Dedifferentiated amniotic fluid mesenchymal stem cell (primary cell): ENCODE data around the gene SIL1.

Experiments used
- DNase-seq: peaks from one replicate; pipeline ENCODE4 v3.0.0-alpha.2; 2016; ENCODE audit errors: extremely low spot score

The SIL1 gene

DNA sequence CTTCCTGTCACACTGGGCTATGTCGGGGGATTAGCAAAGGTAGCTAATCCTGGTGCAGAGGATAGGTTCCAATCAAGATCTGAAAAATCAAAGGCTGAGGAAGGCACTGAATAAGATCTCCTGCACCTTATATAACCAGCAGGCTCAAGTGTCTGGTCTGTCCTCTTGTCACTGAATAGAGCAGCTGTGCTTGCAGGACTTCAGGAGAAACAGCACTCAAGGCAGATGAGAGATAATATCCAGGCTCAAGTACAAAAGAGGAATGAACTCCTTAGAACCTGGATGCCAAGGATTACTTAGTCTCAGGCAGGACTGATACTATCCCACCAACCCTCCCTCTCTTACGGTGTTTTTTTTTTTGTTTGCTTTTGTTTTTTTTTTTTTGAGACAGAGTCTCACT is 214.2 kb downstream of the SIL1 start:
- no peak for DNase-seq

DNA sequence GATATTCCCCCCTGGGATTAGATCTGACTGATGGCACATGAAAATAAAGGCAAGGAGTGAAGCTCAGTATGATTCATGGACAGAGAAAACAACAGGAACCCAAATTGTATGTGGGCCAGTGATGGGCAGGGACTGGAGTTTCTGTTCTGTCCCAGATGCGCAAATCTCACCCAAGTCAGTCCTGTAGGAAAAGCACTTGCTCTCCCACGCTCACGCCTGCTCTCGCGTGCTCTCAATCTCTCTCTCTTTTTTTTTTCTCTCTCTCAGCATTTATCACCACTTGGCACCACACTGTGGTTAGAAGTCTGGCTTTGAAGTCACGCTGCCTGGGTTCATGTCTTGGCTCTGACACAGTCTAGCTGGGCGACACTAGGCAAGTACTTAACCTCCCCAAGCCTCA is 216.6 kb downstream of the SIL1 start:
- DNase-seq = no peak

DNA sequence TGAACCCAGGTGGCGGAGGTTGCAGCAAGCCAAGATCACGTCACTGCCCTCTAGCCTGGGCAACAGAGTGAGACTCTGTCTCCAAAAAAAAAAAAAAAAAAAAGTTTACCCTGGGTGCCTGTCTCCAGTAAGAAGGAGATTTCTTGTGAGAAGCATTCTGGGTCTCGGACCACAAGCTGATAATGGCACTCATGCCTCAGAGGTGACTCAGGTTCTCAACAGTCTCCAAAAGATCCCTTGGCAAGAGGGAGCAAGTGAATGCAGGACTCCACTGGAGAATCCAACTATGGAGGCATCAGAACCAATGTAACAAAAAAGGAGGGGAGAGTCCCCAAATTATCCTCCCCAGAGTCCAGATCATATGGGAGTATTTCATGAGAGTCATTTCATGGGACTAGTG is 217.0 kb downstream of the SIL1 start:
- DNase-seq = no peak

DNA sequence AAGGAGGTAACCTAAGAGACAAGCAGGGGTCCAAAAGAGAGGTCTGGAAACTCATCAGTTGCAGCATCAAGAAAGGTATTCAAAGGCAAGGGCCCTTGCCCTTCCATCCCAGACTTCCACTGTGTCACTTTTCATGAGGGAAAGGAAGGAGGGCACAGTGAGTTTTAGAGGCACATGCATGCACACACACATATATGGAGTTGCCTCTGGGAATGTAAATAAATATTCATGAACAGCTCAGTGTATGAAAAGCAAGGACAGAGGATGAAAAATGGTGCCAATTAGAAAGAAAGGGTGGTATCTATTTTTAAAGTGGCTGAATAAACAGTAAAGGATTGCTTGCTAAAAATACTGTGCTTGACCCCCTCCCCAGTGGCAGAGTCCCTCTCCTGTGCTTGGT is 217.7 kb downstream of the SIL1 start:
- no peak for DNase-seq

DNA sequence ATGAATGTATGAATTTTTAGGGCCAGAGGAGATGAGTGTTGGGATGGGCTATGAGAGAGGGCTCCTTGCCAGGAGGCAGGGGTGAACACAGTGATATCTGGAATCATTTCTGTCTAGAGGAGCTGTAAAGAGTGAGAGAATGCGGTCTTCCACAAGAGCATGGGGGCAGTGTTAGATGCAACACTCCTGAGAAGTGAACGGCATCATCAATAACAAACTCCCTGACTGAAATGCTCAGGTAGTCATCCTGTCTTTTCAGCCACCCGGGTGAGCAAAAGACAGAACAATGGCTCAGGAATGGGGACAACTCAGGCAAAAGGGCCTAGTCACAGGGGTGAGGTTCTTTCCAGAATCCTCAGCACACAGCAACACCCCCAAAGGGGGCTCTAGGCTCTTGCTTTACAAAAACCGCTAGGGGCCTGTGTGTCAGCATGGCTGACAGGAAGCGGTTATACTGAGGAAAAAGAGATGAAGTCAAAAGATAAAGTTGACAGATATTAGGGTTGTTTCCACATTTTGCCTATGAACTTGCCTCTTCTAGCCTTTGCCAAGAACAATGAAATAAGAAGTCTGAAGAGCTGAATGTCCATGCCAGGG is 218.4 kb downstream of the SIL1 start:
- no peak for DNase-seq

- DNase-seq = no peak
These were observed 219.6 kb downstream of the SIL1 start for GRCh38 chr5:138978581-138978980.

GRCh38 chr5:138978080-138978479 is 220.1 kb downstream of the SIL1 start:
- no peak for DNase-seq

GRCh38 chr5:138975098-138975847 is 222.9 kb downstream of the SIL1 start:
- no peak for DNase-seq

GRCh38 chr5:138974227-138975063 is 223.7 kb downstream of the SIL1 start:
- no peak for DNase-seq

- DNase-seq = no peak
These were observed 225.3 kb downstream of the SIL1 start for GRCh38 chr5:138972836-138973235.

GRCh38 chr5:138972230-138972629 is 225.9 kb downstream of the SIL1 start:
- DNase-seq = no peak

DNA sequence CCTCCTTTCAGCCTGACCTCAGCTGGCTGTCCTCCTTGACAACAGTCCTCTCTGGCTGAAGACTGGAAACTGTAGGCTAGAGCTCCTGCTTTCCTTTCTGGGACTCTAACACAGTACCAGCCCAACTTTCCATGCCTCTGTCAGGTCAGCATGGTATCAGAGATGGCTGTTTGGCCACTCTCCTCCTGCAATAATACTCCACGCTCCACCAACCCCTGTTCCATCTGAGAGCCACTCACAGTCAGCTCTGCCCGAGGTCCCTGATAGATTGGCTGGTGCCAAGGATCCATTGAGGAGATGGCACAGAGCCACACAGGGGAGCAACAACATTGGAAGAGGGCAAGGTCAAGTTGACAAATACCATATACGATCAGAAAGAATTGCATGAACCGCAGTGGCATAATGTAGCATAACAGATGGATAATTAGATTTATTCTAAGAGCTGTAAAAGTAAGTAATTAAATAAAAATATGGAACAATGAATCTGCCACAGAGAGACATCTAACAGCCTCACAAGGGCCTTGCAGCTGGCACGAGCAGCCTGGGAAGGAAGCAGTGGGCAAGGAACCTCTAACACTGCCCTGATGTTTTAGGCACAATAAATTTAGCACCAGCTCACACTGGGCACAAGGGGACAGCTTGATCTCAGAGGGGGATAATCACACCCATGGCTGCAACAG is 228.7 kb downstream of the SIL1 start:
- no peak for DNase-seq

GRCh38 chr5:138968601-138969000 is 229.6 kb downstream of the SIL1 start:
- no peak for DNase-seq

- no peak for DNase-seq
These were observed 230.2 kb downstream of the SIL1 start for GRCh38 chr5:138967791-138968448.

GRCh38 chr5:138966236-138966985 is 231.8 kb downstream of the SIL1 start:
- no peak for DNase-seq

DNA sequence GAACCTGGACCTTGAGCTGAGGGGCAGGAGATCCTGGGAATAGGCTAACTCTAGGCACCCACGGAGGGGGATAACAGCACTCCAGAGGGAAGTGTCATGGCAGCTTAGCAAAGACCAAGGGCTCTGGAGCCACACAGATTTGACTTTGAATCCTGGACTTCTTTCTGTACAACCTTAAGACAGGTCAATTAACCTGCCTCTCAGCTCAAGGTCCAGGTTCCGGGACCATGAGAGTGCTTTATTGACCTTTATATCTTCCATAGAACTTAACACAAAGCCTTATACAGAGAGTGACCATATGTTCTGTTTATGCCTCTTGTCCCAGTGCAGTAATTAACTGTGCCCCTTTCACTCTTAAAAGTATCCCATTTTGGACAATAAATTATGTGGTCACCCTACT is 232.5 kb downstream of the SIL1 start:
- DNase-seq = no peak

- no peak for DNase-seq
These were observed 233.4 kb downstream of the SIL1 start for GRCh38 chr5:138964647-138965201.

DNA sequence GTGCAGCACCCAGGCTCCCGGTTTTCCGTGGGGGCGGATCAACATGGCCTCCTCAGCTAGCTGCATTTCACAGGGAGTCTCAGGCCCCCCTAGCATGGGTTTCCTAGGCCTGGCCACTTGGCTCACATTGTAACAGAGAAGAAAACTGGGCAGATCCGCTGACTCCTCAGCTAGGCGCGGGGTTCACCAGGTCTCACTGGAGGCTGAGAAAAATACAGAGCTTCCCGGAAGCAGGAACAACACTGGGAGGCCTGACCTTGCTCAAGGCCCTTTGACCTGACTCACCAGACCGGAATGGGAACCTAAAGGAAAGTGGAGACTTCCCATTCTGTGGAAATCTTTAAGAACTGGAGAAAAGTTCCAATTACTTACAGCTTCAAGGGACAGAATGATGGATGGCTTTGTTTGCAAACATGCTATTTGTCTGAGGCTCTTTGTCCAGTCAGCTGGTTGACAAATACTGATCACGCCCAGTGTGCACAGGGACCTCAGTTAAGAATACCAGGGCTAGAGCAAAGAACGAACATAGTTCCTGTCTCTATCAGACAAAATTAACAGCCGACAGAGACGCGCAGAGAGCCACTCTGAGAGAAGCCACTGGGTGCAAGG is 234.3 kb downstream of the SIL1 start:
- no peak for DNase-seq

- DNase-seq = no peak
These were observed 235.4 kb downstream of the SIL1 start for GRCh38 chr5:138962614-138963370.
